ENCODE measurements around the gene CYP2C19. TPM values are rescaled to one million over a fixed set of nuclear protein-coding genes. Genes with fewer than 3 reads are reported as not detected.

The CYP2C19 gene
- total and polyA plus RNA-seq, 4 donors, result 0.37 to 121 (median 89.3) TPM

DNA sequence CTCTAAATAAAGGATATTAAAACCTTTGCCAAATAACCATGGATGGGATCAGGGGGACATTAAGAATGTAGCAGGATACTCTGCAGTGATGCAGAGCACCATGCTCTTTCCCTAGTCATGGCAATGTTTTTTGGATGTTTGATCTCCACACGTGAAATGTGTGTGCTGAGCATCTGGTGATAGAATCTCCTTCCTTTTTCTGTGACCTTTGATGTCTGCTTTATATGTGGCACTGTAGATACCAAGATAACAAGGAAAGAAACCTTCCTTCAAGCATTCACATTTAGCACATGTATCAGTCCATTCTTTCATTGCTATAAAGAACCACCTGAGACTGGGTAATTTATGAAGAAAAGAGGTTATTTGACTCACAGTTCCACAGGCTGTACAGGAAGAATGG lies 88.3 kb downstream of the CYP2C19 start (continued):
- TF ChIP-seq CTCF (IDR thresholded peaks at IDR 0.05; ENCODE audit: low read depth, low read length, missing input control) (no peak), EGR1 (IDR thresholded peaks at IDR 0.05; ENCODE audit: low read depth in 2 of 2) (no peak), RAD21 (IDR thresholded peaks at IDR 0.05) (no peak), JUND (IDR thresholded peaks at IDR 0.05) (no peak), YY1 (IDR thresholded peaks at IDR 0.05) (no peak)

DNA sequence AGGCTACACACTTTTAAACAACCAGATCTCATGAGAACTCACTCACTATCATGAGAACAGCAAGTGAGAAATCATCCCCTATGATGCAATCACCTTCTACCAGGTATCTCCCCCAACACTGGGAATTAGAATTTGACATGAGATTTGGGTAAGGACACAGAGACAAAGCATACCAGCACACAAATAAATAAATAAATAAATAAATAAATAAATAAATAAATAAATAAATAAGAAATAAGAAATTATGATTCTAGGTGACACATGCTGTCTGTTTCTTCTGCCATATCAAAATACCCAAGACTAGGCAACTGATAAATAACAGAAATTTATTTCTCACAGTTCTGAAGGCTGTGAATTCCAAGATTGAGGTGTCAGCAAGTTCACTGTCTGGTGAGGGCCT lies 88.8 kb downstream of the CYP2C19 start:
- H3K27ac ChIP-seq (ENCODE audit: low read depth in 1 of 2, low read length in 2 of 2), result no peak overlapping the region
- no peak overlapping the region for H3K4me3 ChIP-seq (ENCODE audit: low read depth in 1 of 3, low read length in 3 of 3)
- H3K9ac ChIP-seq (ENCODE audit: low read depth in 1 of 2, low read length in 2 of 2), result no peak overlapping the region
- H3K4me1 ChIP-seq (ENCODE audit: control insufficient read depth in 4 of 4, insufficient read depth in 4 of 4, low read length in 3 of 4), result no peaks in the 10 kb centered on the region
- TF ChIP-seq FOXA1 (IDR thresholded peaks at IDR 0.05), result no peak
- no peak for TF ChIP-seq NR2F2 (IDR thresholded peaks at IDR 0.05)
- no peak for TF ChIP-seq RAD21 (IDR thresholded peaks at IDR 0.05)
- TF ChIP-seq HNF4G (IDR thresholded peaks at IDR 0.05), result no peak
- no peak for TF ChIP-seq REST (IDR thresholded peaks at IDR 0.05)
- TF ChIP-seq, protein P1, sequence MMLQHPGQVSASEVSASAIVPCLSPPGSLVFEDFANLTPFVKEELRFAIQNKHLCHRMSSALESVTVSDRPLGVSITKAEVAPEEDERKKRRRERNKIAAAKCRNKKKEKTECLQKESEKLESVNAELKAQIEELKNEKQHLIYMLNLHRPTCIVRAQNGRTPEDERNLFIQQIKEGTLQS (IDR thresholded peaks at IDR 0.05), result no peak
- TF ChIP-seq YY1 (IDR thresholded peaks at IDR 0.05), result no peak
- TF ChIP-seq ZBTB33 (IDR thresholded peaks at IDR 0.05), result no peak
- no peak for TF ChIP-seq CTCF (IDR thresholded peaks at IDR 0.05; ENCODE audit: low read depth, low read length, missing input control)
- no peak for TF ChIP-seq JUND (IDR thresholded peaks at IDR 0.05)
- TF ChIP-seq MAX (IDR thresholded peaks at IDR 0.05), result no peak
- no peak for TF ChIP-seq SP1 (IDR thresholded peaks at IDR 0.05)
- TF ChIP-seq FOXA2 (IDR thresholded peaks at IDR 0.05), result no peak
- TF ChIP-seq GABPA (IDR thresholded peaks at IDR 0.05 in 1 of 2, conservative IDR thresholded peaks at IDR 0.05 in 1 of 2), result no peak
- no peak for TF ChIP-seq RXRA (IDR thresholded peaks at IDR 0.05)
- no peak for TF ChIP-seq TAF1 (conservative IDR thresholded peaks at IDR 0.05)
- no peak for TF ChIP-seq HNF4A (conservative IDR thresholded peaks at IDR 0.05)
- TF ChIP-seq EGR1 (IDR thresholded peaks at IDR 0.05; ENCODE audit: low read depth in 2 of 2), result no peak
- peaks cover 0 to 47% (median 22%) of the 10 kb centered on the region in 4 donors for H3K36me3 ChIP-seq (ENCODE audit: control insufficient read depth in 4 of 4, insufficient read depth in 3 of 4, low read depth in 1 of 4, low read length in 3 of 4)
- no peaks in the 10 kb centered on the region for H3K9me3 ChIP-seq (ENCODE audit: control insufficient read depth in 4 of 4, low read length in 3 of 4)
- no peaks in the 10 kb centered on the region for H3K27me3 ChIP-seq (ENCODE audit: control insufficient read depth in 4 of 4, insufficient read depth in 4 of 4, low read length in 3 of 4)
- DNase-seq (ENCODE audit: low spot score), result no peak
